ENCODE data around the gene SLC6A16.

DNA sequence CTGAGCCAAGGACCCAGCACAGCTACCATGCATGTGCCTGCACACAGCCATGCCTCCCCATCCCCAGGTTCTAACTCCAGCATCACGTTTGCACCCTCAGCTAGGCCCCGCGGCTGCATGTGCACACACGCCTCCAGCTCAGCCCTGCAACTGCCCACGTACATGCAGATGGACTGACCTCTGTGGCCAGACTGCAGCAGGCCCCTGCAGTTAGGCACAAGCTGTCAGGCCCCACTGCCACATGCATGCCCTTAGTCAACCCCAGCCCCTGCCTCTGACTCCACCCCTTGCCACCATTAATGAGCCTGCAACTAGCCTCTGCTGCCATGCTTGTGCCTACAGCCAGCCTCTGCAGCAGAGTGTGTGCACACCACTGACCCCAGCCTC, 23.1 kb downstream of the SLC6A16 start:
- TF ChIP-seq POLR2AphosphoS5 (IDR thresholded peaks at IDR 0.05; ENCODE audit: borderline replicate concordance, low read depth, low read length) (no peak), EZH2 (IDR thresholded peaks at IDR 0.05) (no peak)
